Esophagus squamous epithelium (tissue), 5 donors: ENCODE measurements around the gene TRPM8. TPM values are rescaled to one million over a fixed set of nuclear protein-coding genes. Genes with fewer than 3 reads are reported as not detected.

ENCODE experiments used
- DNase-seq: peaks from one replicate; lab custom pipeline; 2025; lab: John Stamatoyannopoulos, UW
- H3K27ac ChIP-seq, 4 donors: fragments of 200-600 bp; sonication (generic); one replicate each; pipeline ENCODE4 v1.5.1; 2016 to 2019; ENCODE audit warnings: mild to moderate bottlenecking in 1 of 4
- H3K27me3 ChIP-seq, 4 donors: fragments of 200-600 bp; sonication (generic); 1 replicate in 3 of 4; 2 replicates in 1 of 4; pipeline versions ENCODE4 v1.5.1 to v1.6.0; 2017 to 2021; ENCODE audit warnings: antibody characterized with exemption in 1 of 4
- H3K36me3 ChIP-seq, 3 donors: fragments of 200-600 bp; sonication (generic); one replicate each; pipeline ENCODE4 v1.5.1; 2016 to 2019
- H3K4me1 ChIP-seq, 3 donors: fragments of 200-600 bp; sonication (generic); one replicate each; pipeline ENCODE4 v1.5.1; 2017 to 2019
- H3K4me3 ChIP-seq, 4 donors: fragments of 200-600 bp; sonication (generic); 1 replicate in 3 of 4; 2 replicates in 1 of 4; pipeline ENCODE4 v1.5.1; 2016 to 2019; ENCODE audit warnings: mild to moderate bottlenecking in 2 of 4, moderate library complexity in 1 of 4
- H3K9me3 ChIP-seq, 3 donors: fragments of 200-600 bp; sonication (generic); one replicate each; pipeline ENCODE4 v1.5.1; 2016 to 2019
- POLR2A ChIP-seq, 4 donors: fragments of 450-650 bp; IDR thresholded peaks; one replicate each; pipeline ENCODE4 v1.6.1; 2017; ENCODE audit warnings: antibody characterized with exemption in 4 of 4, mild to moderate bottlenecking in 4 of 4, moderate library complexity in 3 of 4
- WGBS, 2 donors: methylation state at CpG; one replicate each; pipeline ENCODE4 v1.1.5; 2018; 5-methylcytosine and 5-hydroxymethylcytosine counted together
- intact Hi-C: fragments of 100-400 bp; cut with DNase I; formaldehyde crosslinking; loops from one replicate; pipeline ENCODE4 v1.15.0; 2022
- total RNA-seq, 4 donors: library from RNA; depleted of rRNA; stranded (reverse); fragments of >200 nt; gene quantifications; one replicate each; pipeline ENCODE4 v1.1.0, GENCODE V29; 2016
- TF ChIP-seq, protein P1 (sequence below), 6 experiments: fragments of 450-650 bp in 4 of 6; fragments of 200-600 bp in 2 of 6; sonication (generic) in 2 of 6; IDR thresholded peaks; one replicate each; pipeline ENCODE4 v1.5.1; 2016 to 2019; ENCODE audit warnings: antibody characterized with exemption in 6 of 6, mild to moderate bottlenecking in 4 of 6, moderate library complexity in 4 of 6
- donor health status: DM: yes; HTN: yes; CAD: no.

The TRPM8 gene
- total RNA-seq, 4 donors from 2014 or later: not detected

GRCh38 chr2:233935426-233935825, 18.3 kb downstream of the TRPM8 start:
- H3K36me3 ChIP-seq: no peaks in the 10 kb centered on the region
- TF ChIP-seq, protein P1, sequence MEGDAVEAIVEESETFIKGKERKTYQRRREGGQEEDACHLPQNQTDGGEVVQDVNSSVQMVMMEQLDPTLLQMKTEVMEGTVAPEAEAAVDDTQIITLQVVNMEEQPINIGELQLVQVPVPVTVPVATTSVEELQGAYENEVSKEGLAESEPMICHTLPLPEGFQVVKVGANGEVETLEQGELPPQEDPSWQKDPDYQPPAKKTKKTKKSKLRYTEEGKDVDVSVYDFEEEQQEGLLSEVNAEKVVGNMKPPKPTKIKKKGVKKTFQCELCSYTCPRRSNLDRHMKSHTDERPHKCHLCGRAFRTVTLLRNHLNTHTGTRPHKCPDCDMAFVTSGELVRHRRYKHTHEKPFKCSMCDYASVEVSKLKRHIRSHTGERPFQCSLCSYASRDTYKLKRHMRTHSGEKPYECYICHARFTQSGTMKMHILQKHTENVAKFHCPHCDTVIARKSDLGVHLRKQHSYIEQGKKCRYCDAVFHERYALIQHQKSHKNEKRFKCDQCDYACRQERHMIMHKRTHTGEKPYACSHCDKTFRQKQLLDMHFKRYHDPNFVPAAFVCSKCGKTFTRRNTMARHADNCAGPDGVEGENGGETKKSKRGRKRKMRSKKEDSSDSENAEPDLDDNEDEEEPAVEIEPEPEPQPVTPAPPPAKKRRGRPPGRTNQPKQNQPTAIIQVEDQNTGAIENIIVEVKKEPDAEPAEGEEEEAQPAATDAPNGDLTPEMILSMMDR (IDR thresholded peaks at IDR 0.05): no peak
- TF ChIP-seq POLR2A (IDR thresholded peaks at IDR 0.05): no peak
- WGBS, 2 donors: 57% methylated on average over 1 of the region's 1 CpG; no CpG with 5 or more reads in 1 of the 2 donors
- peaks cover 0 to 58% (median 0%) of the 10 kb centered on the region in 4 donors for H3K27me3 ChIP-seq
- H3K9me3 ChIP-seq: no peaks in the 10 kb centered on the region
- peaks cover 0 to 12% (median 0%) of the 10 kb centered on the region in 3 donors for H3K4me1 ChIP-seq
- intact Hi-C loops: no loop called here
- no peak overlapping the region for H3K27ac ChIP-seq
- no peak for DNase-seq
- H3K4me3 ChIP-seq: no peak overlapping the region

DNA sequence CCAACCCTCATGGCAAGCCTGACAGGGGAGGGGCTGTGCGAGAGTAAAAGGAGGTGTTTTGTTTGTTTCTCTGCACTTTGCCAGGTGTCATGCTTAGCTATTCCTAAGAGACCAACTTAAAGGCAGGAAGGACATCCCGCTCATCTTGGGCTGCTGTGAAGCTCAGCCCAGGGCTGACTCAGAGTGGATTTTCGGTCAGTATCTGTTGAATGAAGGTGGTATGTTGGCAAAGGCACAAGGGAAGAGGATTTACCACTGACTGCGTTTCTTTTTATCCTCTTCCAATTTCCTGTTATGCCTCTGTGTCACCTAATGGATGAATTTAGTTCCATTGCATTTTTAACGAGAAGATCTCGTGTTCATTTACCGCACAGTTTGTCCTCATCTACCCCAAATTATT, 18.9 kb downstream of the TRPM8 start:
- peaks cover 0 to 12% (median 0%) of the 10 kb centered on the region in 3 donors for H3K4me1 ChIP-seq
- no peaks in the 10 kb centered on the region for H3K9me3 ChIP-seq
- DNase-seq: no peak
- H3K27me3 ChIP-seq: peaks cover 0 to 58% (median 0%) of the 10 kb centered on the region in 4 donors
- 42 to 54% methylated on average over 6 to 7 of the region's 7 CpGs for WGBS, 2 donors
- TF ChIP-seq POLR2A (IDR thresholded peaks at IDR 0.05): no peak
- TF ChIP-seq, protein P1 (IDR thresholded peaks at IDR 0.05): no peak
- no peak overlapping the region for H3K4me3 ChIP-seq
- H3K36me3 ChIP-seq: no peaks in the 10 kb centered on the region
- no peak overlapping the region for H3K27ac ChIP-seq
- intact Hi-C loops: no loop called here

DNA sequence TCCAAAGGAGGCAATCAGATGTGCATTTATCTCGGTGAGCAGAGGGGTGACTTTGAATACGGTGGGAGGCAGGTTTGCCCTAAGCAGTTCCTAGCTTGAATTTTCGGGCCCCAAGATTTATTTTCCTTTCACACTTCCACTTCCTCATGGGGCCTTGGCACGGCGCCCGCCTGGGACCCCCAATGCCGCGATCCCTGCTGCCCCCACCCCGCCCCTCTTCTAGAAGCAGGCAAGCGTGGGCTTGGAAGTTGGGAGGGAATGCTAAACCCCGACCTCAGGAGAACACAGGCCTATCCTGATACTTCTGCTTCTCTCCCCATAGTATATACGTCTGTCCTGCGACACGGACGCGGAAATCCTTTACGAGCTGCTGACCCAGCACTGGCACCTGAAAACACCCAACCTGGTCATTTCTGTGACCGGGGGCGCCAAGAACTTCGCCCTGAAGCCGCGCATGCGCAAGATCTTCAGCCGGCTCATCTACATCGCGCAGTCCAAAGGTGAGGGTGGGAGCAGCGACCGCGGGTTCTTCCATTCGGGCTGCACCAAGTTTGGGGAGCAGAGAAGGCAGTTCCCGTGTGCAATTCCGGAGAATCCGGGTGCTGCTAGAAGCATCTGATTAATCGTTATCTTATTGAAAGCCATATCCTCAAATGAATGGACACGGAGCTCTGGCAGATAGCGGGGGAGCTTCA, 21.6 kb downstream of the TRPM8 start:
- 14 to 54% methylated on average over 16 to 34 of the region's 36 CpGs for WGBS, 2 donors
- no peak for DNase-seq
- peaks cover 0 to 64% (median 0%) of the 10 kb centered on the region in 4 donors for H3K27me3 ChIP-seq
- peak overlapping the region in 2 of 4 donors; percentile 3 to 23 for H3K4me3 ChIP-seq
- H3K36me3 ChIP-seq: no peaks in the 10 kb centered on the region
- H3K4me1 ChIP-seq: peaks cover 0 to 12% (median 0%) of the 10 kb centered on the region in 3 donors
- intact Hi-C loops: no loop called here
- peaks cover 0 to 5% (median 0%) of the 10 kb centered on the region in 3 donors for H3K9me3 ChIP-seq
- no peak overlapping the region for H3K27ac ChIP-seq
- TF ChIP-seq POLR2A (IDR thresholded peaks at IDR 0.05): no peak
- TF ChIP-seq, protein P1 (IDR thresholded peaks at IDR 0.05): no peak

GRCh38 chr2:233940376-233941276, 23.5 kb downstream of the TRPM8 start:
- TF ChIP-seq, protein P1 (IDR thresholded peaks at IDR 0.05): no peak
- no peak for TF ChIP-seq POLR2A (IDR thresholded peaks at IDR 0.05)
- intact Hi-C loops: no loop called here
- Histone ChIP-seq H3K27ac (no peak overlapping the region), H3K4me3 (no peak overlapping the region), H3K27me3 (peaks cover 0 to 67% (median 0%) of the 10 kb centered on the region in 4 donors), H3K9me3 (peaks cover 0 to 7% (median 2%) of the 10 kb centered on the region in 3 donors), H3K36me3 (no peaks in the 10 kb centered on the region), H3K4me1 (peaks cover 0 to 12% (median 0%) of the 10 kb centered on the region in 3 donors)
- 74 to 80% methylated on average over 12 of the region's 12 CpGs for WGBS, 2 donors
- no peak for DNase-seq
